HepG2 (cell line): ENCODE results near the gene CECR2. TPM values are rescaled to one million over a fixed set of nuclear protein-coding genes. Genes with fewer than 3 reads are reported as not detected.
"Not testable (repeated sequence)": the region's sequence is repeated elsewhere in the genome, so short reads cannot be mapped to it uniquely, and the experiment has no call there.

ENCODE experiments used
- ATAC-seq: fragments of 200-7000 bp; cut with Tn5 transposase; 3 replicates; pipeline ENCODE4 v1.9.1; 2020; ENCODE audit warnings: mild to moderate bottlenecking, moderate library complexity
- BruUV-seq: library from RNA; stranded (reverse); fragments of 400-500 nt; replicated peaks from 2 replicates; lab custom pipeline; 2021; lab: Mats Ljungman, UMichigan
- CTCF ChIA-PET: fragments of 300-600 bp; formaldehyde crosslinking; extraction: SDS; loops from one replicate; lab custom pipeline; 2021; ENCODE audit warnings: low total read pairs, inconsistent platforms, low intra/inter-chr PET ratio; lab: Yijun Ruan, JAX
- POLR2A ChIA-PET: fragments of 350-600 bp; sonication (Branson Sonifier 250); formaldehyde crosslinking; loops from one replicate; lab custom pipeline; 2020; ENCODE audit warnings: antibody characterized with exemption, inconsistent platforms; lab: Yijun Ruan, JAX
- DNase-seq: peaks from one replicate; pipeline ENCODE4 v3.0.0-alpha.2; 2015; ENCODE audit warnings: low spot score
- FAIRE-seq: peaks from 3 replicates; lab custom pipeline; 2011; peaks lifted over from hg19 to GRCh38; lab: Jason Lieb, UNC
- H2AFZ ChIP-seq: one replicate; pipeline ENCODE4 v1.6.1; 2011; ENCODE audit warnings: low read length, inconsistent platforms
- H3K27ac ChIP-seq: fragments of 300-600 bp; 3 replicates; pipeline ENCODE4 v1.8.0; 2011; ENCODE audit warnings: mixed run types, mild to moderate bottlenecking, mixed read lengths, low read length, inconsistent platforms; ENCODE audit not compliant: insufficient read depth; ENCODE audit errors: extremely low read length
- H3K27me3 ChIP-seq, 2 experiments: fragments of 200-600 bp in 1 of 2; 2 replicates in 1 of 2; 3 replicates in 1 of 2; pipeline versions ENCODE4 v1.6.0 to v1.8.0; 2011; ENCODE audit warnings: low read length in 2 of 2, mild to moderate bottlenecking in 2 of 2, moderate library complexity in 2 of 2, inconsistent platforms in 1 of 2; ENCODE audit not compliant: insufficient read depth in 2 of 2, control insufficient read depth in 1 of 2
- H3K36me3 ChIP-seq, 2 experiments: fragments of 200-600 bp in 1 of 2; replicated peaks in 1 of 2; 2 replicates in 1 of 2; 3 replicates in 1 of 2; pipeline versions ENCODE4 v1.5.1 to v1.8.0; 2011; ENCODE audit warnings: low read length in 2 of 2, inconsistent platforms in 1 of 2; ENCODE audit not compliant: insufficient read depth in 2 of 2, control insufficient read depth in 1 of 2
- H3K4me1 ChIP-seq: 2 replicates; pipeline ENCODE4 v1.5.1; 2012; ENCODE audit warnings: low read length, inconsistent platforms; ENCODE audit not compliant: insufficient read depth
- H3K4me2 ChIP-seq: 2 replicates; pipeline ENCODE4 v1.6.0; 2011; ENCODE audit warnings: low read depth, low read length, inconsistent platforms
- H3K4me3 ChIP-seq, 3 experiments: fragments of 200-600 bp in 1 of 3; sonication (generic), shearing (Covaris generic) in 1 of 3; replicated peaks in 1 of 3; 2 replicates each; pipeline ENCODE4 v1.5.1; 2011 to 2016; ENCODE audit warnings: low read length in 3 of 3, inconsistent platforms in 2 of 3, low read depth in 2 of 3, mild to moderate bottlenecking in 2 of 3, control low read depth in 1 of 3, mixed read lengths in 1 of 3; ENCODE audit not compliant: insufficient read depth in 1 of 3
- H3K79me2 ChIP-seq: one replicate; pipeline ENCODE4 v1.6.1; 2011; ENCODE audit warnings: low read length, inconsistent platforms; ENCODE audit not compliant: insufficient read depth
- H3K9ac ChIP-seq: 2 replicates; pipeline ENCODE4 v1.6.0; 2011; ENCODE audit warnings: mild to moderate bottlenecking, low read depth, low read length, inconsistent platforms; ENCODE audit not compliant: insufficient read depth
- H3K9me3 ChIP-seq: 2 replicates; pipeline ENCODE4 v1.5.1; 2012; ENCODE audit warnings: mild to moderate bottlenecking, low read length
- H4K20me1 ChIP-seq: 2 replicates; pipeline ENCODE4 v1.6.0; 2011; ENCODE audit warnings: inconsistent platforms, mild to moderate bottlenecking, low read length, moderate library complexity; ENCODE audit not compliant: insufficient read depth
- ATF7-NPFF ChIP-seq: sonication (generic); formaldehyde crosslinking; IDR thresholded peaks from 2 replicates; pipeline ENCODE4 v1.8.1; 2023; ENCODE audit warnings: mild to moderate bottlenecking, low read depth, missing genetic modification reagents, moderate library complexity
- CEBPB ChIP-seq: IDR thresholded peaks from 2 replicates; pipeline ENCODE4 v1.6.1; 2011; ENCODE audit warnings: low read depth, low read length, improper control_type of control experiment, borderline replicate concordance
- DNMT1 ChIP-seq: sonication (generic); formaldehyde crosslinking; IDR thresholded peaks from 2 replicates; pipeline ENCODE4 v1.5.1; 2020; ENCODE audit warnings: mild to moderate bottlenecking, missing genetic modification reagents
- ELF3 ChIP-seq: IDR thresholded peaks from 2 replicates; pipeline ENCODE4 v1.6.1; 2016; ENCODE audit warnings: missing genetic modification reagents, missing compliant biosample characterization
- IKZF4 ChIP-seq: sonication (generic); formaldehyde crosslinking; IDR thresholded peaks from 2 replicates; pipeline ENCODE4 v1.5.1; 2020; ENCODE audit warnings: borderline replicate concordance, mild to moderate bottlenecking, low read depth, missing genetic modification reagents; ENCODE audit errors: not compliant biosample characterization
- MBNL3 ChIP-seq: fragments of 250-450 bp; sonication (Bioruptor Pico); conservative IDR thresholded peaks from 2 replicates; pipeline ENCODE4 v1.8.0; 2022; ENCODE audit warnings: mild to moderate bottlenecking, inconsistent platforms
- NFE2L1 ChIP-seq: sonication (generic); formaldehyde crosslinking; IDR thresholded peaks from 2 replicates; pipeline ENCODE4 v1.4.0; 2020; ENCODE audit warnings: missing genetic modification reagents, mild to moderate bottlenecking, borderline replicate concordance
- NR2F2 ChIP-seq: IDR thresholded peaks from 2 replicates; pipeline ENCODE4 v1.6.1; 2012; ENCODE audit warnings: low read depth, inconsistent platforms, borderline replicate concordance
- SIN3A ChIP-seq: IDR thresholded peaks from 2 replicates; pipeline ENCODE4 v1.6.1; 2011; ENCODE audit warnings: low read depth, mild to moderate bottlenecking, control low read depth, low read length, borderline replicate concordance
- TCF12 ChIP-seq, 2 experiments: fragments of 450-650 bp in 1 of 2; sonication (generic) in 1 of 2; formaldehyde crosslinking in 1 of 2; IDR thresholded peaks; 2 replicates each; pipeline versions ENCODE4 v1.6.1 to v1.8.0; 2017 to 2022; ENCODE audit warnings: antibody characterized with exemption in 1 of 2, mild to moderate bottlenecking in 1 of 2, missing genetic modification reagents in 1 of 2, moderate library complexity in 1 of 2
- ZNF136 ChIP-seq: sonication (generic); formaldehyde crosslinking; IDR thresholded peaks from 2 replicates; pipeline ENCODE4 v1.8.1; 2022; ENCODE audit warnings: low read depth, mild to moderate bottlenecking, moderate library complexity, missing genetic modification reagents
- ZNF746 ChIP-seq: sonication (generic); formaldehyde crosslinking; IDR thresholded peaks from 2 replicates; pipeline ENCODE4 v1.8.0; 2022; ENCODE audit warnings: mild to moderate bottlenecking, missing genetic modification reagents
- ZNF883 ChIP-seq: sonication (generic); formaldehyde crosslinking; IDR thresholded peaks from 2 replicates; pipeline ENCODE4 v1.5.1; 2020; ENCODE audit warnings: mild to moderate bottlenecking, missing genetic modification reagents; ENCODE audit errors: not compliant biosample characterization
- WGBS: methylation state at CpG from one replicate; pipeline ENCODE4 v1.1.6; 2017; ENCODE audit warnings: low lambda C conversion rate; 5-methylcytosine and 5-hydroxymethylcytosine counted together
- in situ Hi-C: cut with HindIII; loops from 2 replicates; pipeline ENCODE4 v1.10.0; 2017; ENCODE audit warnings: low pct_unique_long_range_greater_than_20kb; ENCODE audit not compliant: extremely low pct_ligation_motif_present
- intact Hi-C: fragments of 100-400 bp; cut with micrococcal nuclease; formaldehyde crosslinking; loops from one replicate; pipeline ENCODE4 v1.10.0; 2022; ENCODE audit not compliant: unreplicated experiment
- polyA plus RNA-seq, 8 experiments: library from polyadenylated mRNA; depleted of rRNA in 3 of 8; stranded (reverse) in 7 of 8; unstranded in 1 of 8; fragments of >200 nt; fragmentation: Illumina TruSeq in 4 of 8; extraction: Trizol in 4 of 8; gene quantifications; 2 replicates each; pipeline versions ENCODE4 v1.2.1 to v1.2.3, GENCODE V29; 2011 to 2016; ENCODE audit warnings: low read depth in 4 of 8, missing spikeins in 1 of 8, mixed read lengths in 1 of 8; ENCODE audit not compliant: insufficient read depth in 1 of 8
- total RNA-seq, 5 experiments: library from RNA; depleted of rRNA; stranded (reverse); fragments of >200 nt; fragmentation: Illumina TruSeq; extraction: Trizol; gene quantifications; 2 replicates each; pipeline ENCODE4 v1.2.3, GENCODE V29; 2016; ENCODE audit warnings: low read depth in 1 of 5
- TF ChIP-seq, protein P1 (sequence below): sonication (generic); formaldehyde crosslinking; IDR thresholded peaks from 2 replicates; pipeline ENCODE4 v1.5.0; 2020; ENCODE audit warnings: missing genetic modification reagents, mild to moderate bottlenecking, borderline replicate concordance
- TF ChIP-seq, protein P2 (sequence below): sonication (generic); formaldehyde crosslinking; conservative IDR thresholded peaks from 2 replicates; pipeline ENCODE4 v1.4.0; 2020; ENCODE audit warnings: missing genetic modification reagents

Gene CECR2
- total and polyA plus RNA-seq, 2 of the 13 experiments (the other 11 are each of a cell fraction or from before 2014, with no cell fraction given) = not detected

DNA sequence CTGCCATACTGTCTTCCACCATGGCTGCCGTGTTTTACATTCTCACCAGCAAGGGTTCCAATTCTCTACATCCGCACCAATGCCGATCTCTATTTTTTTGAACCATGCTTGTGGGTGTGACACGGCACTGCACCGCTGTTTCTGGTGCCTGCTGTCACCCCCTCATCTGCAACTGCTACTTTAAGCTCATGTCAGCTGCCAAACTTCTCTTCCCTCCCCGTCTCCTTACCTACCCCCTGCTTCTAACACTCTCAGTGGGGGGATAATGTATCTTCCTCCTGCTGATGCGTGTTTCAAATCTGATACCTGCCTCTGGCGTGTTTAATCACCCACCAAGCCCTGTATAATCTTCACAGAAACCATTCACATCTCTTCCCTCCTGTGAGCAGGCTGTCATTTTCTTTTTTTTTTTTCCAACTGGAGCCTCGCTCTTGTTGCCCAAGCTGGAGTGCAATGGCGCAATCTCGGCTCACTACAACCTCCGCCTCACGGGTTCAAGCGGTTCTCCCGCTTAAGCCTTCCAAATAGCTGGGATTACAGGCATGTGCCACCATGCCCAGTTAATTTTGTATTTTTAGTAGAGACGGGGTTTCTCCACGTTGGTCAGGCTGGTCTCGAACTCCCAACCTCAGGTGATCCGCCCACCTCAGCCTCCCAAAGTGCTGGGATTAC lies 196.9 kb downstream of the CECR2 start:
- not testable (repeated sequence) for DNase-seq, H3K27ac ChIP-seq

DNA sequence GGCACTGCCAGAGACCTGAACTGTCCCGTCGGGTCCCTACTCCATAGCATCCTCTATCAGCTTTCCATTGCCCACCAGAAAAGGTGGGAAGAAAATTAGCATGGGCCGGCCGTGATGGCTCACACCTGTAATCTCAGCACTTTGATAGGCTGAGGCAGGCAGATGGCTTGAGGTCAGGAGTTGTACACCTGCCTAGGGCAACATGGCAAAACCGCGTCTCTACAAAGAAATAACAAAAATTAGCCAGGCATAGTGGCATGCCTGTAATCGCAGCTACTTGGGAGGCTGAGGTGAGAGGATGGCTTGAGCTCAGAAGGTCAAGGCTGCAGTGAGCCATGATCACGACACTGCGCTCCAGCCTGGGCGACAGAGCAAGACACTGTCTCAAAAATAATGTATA lies 197.5 kb downstream of the CECR2 start:
- H3K79me2 ChIP-seq = no peaks in the 10 kb centered on the region
- H3K36me3 ChIP-seq = no peaks in the 10 kb centered on the region
- no peak overlapping the region for H3K9ac ChIP-seq
- ATAC-seq = no peak
- BruUV-seq = no TSS peak
- CTCF ChIA-PET = no interaction called here
- H3K27me3 ChIP-seq = peaks cover 4 to 15% of the 10 kb centered on the region in 2 experiments; a peak in 4 of 5 replicates
- in situ Hi-C loops = no loop called here
- TF ChIP-seq IKZF4 (no peak), MBNL3 (CRISPR knock-in tag) (no peak), NR2F2 (no peak), ELF3 (CRISPR knock-in tag) (no peak), NFE2L1 (no peak), ATF7-NPFF (CRISPR knock-in tag) (no peak), DNMT1 (no peak), SIN3A (no peak), ZNF136 (CRISPR knock-in tag) (no peak), ZNF746 (CRISPR knock-in tag) (no peak), ZNF883 (CRISPR knock-in tag) (no peak), TCF12 (IDR thresholded peaks at IDR 0.05) (no peak), TCF12 (CRISPR knock-in tag; IDR thresholded peaks at IDR 0.05) (no peak)
- TF ChIP-seq, protein P1, sequence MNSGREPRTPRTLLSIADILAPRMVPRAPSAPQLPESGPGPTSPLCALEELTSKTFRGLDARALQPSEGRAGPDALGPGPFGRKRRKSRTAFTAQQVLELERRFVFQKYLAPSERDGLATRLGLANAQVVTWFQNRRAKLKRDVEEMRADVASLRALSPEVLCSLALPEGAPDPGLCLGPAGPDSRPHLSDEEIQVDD (CRISPR knock-in tag) = no peak
- TF ChIP-seq, protein P2, sequence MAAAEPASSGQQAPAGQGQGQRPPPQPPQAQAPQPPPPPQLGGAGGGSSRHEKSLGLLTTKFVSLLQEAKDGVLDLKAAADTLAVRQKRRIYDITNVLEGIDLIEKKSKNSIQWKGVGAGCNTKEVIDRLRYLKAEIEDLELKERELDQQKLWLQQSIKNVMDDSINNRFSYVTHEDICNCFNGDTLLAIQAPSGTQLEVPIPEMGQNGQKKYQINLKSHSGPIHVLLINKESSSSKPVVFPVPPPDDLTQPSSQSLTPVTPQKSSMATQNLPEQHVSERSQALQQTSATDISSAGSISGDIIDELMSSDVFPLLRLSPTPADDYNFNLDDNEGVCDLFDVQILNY (CRISPR knock-in tag) = no peak
- TF ChIP-seq, all 625 proteins: peak for 0
- H4K20me1 ChIP-seq = no peaks in the 10 kb centered on the region
- WGBS = 74% methylated on average over 10 of the region's 10 CpGs
- FAIRE-seq = no peak
- DNase-seq = no peak
- H2AFZ ChIP-seq = no peak overlapping the region
- POLR2A ChIA-PET = no interaction called here
- peaks cover 52% of the 10 kb centered on the region for H3K4me1 ChIP-seq
- H3K4me2 ChIP-seq = no peak overlapping the region
- H3K27ac ChIP-seq = no peak overlapping the region
- intact Hi-C loops = no loop called here
- no peaks in the 10 kb centered on the region for H3K9me3 ChIP-seq
- no peak overlapping the region for H3K4me3 ChIP-seq

More for the DNA sequence above, 196.9 kb downstream of the CECR2 start:
- WGBS = 57% methylated on average over 19 of the region's 19 CpGs
- H3K4me3 ChIP-seq, POLR2A ChIA-PET, H3K9me3 ChIP-seq, H3K9ac ChIP-seq, H3K4me2 ChIP-seq, ATAC-seq, H3K36me3 ChIP-seq, H3K79me2 ChIP-seq, H2AFZ ChIP-seq, H4K20me1 ChIP-seq, FAIRE-seq, in situ Hi-C loops, CTCF ChIA-PET, BruUV-seq, intact Hi-C loops: not testable (repeated sequence)
- peak; percentile 49; the same call in 1 of the 2 replicates for TF ChIP-seq CEBPB
- Histone ChIP-seq H3K27me3 (peaks cover 4 to 12% of the 10 kb centered on the region in 2 experiments; a peak in 4 of 5 replicates), H3K4me1 (peaks cover 48% of the 10 kb centered on the region)
